Measurements from ENCODE around the gene WDR48. TPM values are rescaled to one million over a fixed set of nuclear protein-coding genes. Genes with fewer than 3 reads are reported as not detected.

WDR48 gene
- total and polyA plus RNA-seq, 2 experiments from 2014 or later: 27.2 to 54.3 TPM

DNA sequence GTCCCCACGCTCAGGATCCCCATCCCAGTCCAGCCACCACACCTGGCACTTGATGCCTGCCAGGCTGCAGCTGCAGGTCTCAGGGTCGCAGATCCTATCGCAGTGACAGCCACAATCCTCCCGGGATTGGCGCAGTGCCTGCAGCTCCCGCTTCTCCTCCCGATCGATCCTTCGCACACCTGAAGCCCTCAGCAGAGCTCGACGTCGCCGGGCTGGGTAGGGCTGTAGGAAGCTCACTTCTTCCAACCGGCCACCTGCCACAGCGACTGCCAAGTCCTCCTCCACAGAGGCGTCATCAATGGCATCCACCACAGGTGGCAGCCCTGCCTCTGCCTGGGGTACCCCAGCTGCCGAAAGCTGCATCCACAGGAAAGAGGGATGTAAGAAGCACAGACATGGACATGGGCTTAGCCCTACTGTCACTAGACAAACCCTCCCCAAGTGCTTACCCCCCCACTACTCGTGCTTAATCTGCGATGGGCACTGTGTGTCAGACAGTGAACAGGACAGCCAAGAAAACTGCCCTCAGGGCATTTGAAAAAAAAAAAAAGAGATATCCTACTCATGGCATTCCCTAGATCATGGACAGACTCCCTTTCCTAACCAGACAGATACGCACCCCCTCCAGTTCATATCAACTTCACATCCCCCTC, 92.4 kb downstream of the WDR48 start:
- no peak overlapping the region for H2AFZ ChIP-seq
- no peaks in the 10 kb centered on the region for H3K27me3 ChIP-seq (ENCODE audit: insufficient read depth)
- peaks cover 36% of the 10 kb centered on the region for H3K4me1 Mint-ChIP-seq
- H3K4me3 Mint-ChIP-seq: no peak overlapping the region
- no peak for ATAC-seq
- H3K27me3 Mint-ChIP-seq (ENCODE audit: insufficient read depth, low read depth, poor library complexity): peaks cover 15% of the 10 kb centered on the region
- H3K4me1 ChIP-seq (ENCODE audit: insufficient read depth): peaks cover 27% of the 10 kb centered on the region
- no peak overlapping the region for H3K4me2 ChIP-seq
- H3K27ac Mint-ChIP-seq: no peak overlapping the region
- H4K20me1 ChIP-seq (replicated peaks; ENCODE audit: insufficient read depth): peaks cover 7% of the 10 kb centered on the region
- no peak overlapping the region for H3K4me3 ChIP-seq
- TF ChIP-seq POLR2AphosphoS5 (IDR thresholded peaks at IDR 0.05; ENCODE audit: low read depth) (no peak), ZNF114 (CRISPR knock-in tag; IDR thresholded peaks at IDR 0.05) (no peak), REST (IDR thresholded peaks at IDR 0.05; ENCODE audit: unreplicated experiment) (no peak), STAT1 (IDR thresholded peaks at IDR 0.05; ENCODE audit: unreplicated experiment) (no peak), ZNF331 (CRISPR knock-in tag; IDR thresholded peaks at IDR 0.05; ENCODE audit: low read depth) (no peak), CREB1 (CRISPR knock-in tag; IDR thresholded peaks at IDR 0.05; ENCODE audit: low read depth) (no peak), EZH2phosphoT487 (IDR thresholded peaks at IDR 0.05; ENCODE audit: unreplicated experiment) (no peak), NANOG (IDR thresholded peaks at IDR 0.05; ENCODE audit: borderline replicate concordance) (no peak), EZH2 (IDR thresholded peaks at IDR 0.05; ENCODE audit: low read depth, unreplicated experiment) (no peak), JUNB (IDR thresholded peaks at IDR 0.05; ENCODE audit: unreplicated experiment) (no peak)
- TF ChIP-seq, protein P1, sequence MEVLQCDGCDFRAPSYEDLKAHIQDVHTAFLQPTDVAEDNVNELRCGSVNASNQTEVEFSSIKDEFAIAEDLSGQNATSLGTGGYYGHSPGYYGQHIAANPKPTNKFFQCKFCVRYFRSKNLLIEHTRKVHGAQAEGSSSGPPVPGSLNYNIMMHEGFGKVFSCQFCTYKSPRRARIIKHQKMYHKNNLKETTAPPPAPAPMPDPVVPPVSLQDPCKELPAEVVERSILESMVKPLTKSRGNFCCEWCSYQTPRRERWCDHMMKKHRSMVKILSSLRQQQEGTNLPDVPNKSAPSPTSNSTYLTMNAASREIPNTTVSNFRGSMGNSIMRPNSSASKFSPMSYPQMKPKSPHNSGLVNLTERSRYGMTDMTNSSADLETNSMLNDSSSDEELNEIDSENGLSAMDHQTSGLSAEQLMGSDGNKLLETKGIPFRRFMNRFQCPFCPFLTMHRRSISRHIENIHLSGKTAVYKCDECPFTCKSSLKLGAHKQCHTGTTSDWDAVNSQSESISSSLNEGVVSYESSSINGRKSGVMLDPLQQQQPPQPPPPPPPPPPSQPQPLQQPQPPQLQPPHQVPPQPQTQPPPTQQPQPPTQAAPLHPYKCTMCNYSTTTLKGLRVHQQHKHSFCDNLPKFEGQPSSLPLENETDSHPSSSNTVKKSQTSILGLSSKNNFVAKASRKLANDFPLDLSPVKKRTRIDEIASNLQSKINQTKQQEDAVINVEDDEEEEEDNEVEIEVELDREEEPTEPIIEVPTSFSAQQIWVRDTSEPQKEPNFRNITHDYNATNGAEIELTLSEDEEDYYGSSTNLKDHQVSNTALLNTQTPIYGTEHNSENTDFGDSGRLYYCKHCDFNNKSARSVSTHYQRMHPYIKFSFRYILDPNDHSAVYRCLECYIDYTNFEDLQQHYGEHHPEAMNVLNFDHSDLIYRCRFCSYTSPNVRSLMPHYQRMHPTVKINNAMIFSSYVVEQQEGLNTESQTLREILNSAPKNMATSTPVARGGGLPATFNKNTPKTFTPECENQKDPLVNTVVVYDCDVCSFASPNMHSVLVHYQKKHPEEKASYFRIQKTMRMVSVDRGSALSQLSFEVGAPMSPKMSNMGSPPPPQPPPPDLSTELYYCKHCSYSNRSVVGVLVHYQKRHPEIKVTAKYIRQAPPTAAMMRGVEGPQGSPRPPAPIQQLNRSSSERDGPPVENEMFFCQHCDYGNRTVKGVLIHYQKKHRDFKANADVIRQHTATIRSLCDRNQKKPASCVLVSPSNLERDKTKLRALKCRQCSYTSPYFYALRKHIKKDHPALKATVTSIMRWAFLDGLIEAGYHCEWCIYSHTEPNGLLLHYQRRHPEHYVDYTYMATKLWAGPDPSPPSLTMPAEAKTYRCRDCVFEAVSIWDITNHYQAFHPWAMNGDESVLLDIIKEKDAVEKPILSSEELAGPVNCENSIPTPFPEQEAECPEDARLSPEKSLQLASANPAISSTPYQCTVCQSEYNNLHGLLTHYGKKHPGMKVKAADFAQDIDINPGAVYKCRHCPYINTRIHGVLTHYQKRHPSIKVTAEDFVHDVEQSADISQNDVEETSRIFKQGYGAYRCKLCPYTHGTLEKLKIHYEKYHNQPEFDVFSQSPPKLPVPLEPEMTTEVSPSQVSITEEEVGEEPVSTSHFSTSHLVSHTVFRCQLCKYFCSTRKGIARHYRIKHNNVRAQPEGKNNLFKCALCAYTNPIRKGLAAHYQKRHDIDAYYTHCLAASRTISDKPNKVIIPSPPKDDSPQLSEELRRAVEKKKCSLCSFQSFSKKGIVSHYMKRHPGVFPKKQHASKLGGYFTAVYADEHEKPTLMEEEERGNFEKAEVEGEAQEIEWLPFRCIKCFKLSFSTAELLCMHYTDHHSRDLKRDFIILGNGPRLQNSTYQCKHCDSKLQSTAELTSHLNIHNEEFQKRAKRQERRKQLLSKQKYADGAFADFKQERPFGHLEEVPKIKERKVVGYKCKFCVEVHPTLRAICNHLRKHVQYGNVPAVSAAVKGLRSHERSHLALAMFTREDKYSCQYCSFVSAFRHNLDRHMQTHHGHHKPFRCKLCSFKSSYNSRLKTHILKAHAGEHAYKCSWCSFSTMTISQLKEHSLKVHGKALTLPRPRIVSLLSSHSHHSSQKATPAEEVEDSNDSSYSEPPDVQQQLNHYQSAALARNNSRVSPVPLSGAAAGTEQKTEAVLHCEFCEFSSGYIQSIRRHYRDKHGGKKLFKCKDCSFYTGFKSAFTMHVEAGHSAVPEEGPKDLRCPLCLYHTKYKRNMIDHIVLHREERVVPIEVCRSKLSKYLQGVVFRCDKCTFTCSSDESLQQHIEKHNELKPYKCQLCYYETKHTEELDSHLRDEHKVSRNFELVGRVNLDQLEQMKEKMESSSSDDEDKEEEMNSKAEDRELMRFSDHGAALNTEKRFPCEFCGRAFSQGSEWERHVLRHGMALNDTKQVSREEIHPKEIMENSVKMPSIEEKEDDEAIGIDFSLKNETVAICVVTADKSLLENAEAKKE (CRISPR knock-in tag; IDR thresholded peaks at IDR 0.05): no peak
- TF ChIP-seq, protein P2, sequence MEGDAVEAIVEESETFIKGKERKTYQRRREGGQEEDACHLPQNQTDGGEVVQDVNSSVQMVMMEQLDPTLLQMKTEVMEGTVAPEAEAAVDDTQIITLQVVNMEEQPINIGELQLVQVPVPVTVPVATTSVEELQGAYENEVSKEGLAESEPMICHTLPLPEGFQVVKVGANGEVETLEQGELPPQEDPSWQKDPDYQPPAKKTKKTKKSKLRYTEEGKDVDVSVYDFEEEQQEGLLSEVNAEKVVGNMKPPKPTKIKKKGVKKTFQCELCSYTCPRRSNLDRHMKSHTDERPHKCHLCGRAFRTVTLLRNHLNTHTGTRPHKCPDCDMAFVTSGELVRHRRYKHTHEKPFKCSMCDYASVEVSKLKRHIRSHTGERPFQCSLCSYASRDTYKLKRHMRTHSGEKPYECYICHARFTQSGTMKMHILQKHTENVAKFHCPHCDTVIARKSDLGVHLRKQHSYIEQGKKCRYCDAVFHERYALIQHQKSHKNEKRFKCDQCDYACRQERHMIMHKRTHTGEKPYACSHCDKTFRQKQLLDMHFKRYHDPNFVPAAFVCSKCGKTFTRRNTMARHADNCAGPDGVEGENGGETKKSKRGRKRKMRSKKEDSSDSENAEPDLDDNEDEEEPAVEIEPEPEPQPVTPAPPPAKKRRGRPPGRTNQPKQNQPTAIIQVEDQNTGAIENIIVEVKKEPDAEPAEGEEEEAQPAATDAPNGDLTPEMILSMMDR (conservative IDR thresholded peaks at IDR 0.05; ENCODE audit: low read depth in 2 of 2): no peak
- TF ChIP-seq, protein P3, sequence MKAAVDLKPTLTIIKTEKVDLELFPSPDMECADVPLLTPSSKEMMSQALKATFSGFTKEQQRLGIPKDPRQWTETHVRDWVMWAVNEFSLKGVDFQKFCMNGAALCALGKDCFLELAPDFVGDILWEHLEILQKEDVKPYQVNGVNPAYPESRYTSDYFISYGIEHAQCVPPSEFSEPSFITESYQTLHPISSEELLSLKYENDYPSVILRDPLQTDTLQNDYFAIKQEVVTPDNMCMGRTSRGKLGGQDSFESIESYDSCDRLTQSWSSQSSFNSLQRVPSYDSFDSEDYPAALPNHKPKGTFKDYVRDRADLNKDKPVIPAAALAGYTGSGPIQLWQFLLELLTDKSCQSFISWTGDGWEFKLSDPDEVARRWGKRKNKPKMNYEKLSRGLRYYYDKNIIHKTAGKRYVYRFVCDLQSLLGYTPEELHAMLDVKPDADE (IDR thresholded peaks at IDR 0.05): no peak
- no peak for DNase-seq (ENCODE audit: low spot score)
- no peaks in the 10 kb centered on the region for H3F3A ChIP-seq (replicated peaks; ENCODE audit: low read depth)
- no peak overlapping the region for H3K27ac ChIP-seq (ENCODE audit: low read depth)
- H3K9me3 Mint-ChIP-seq: no peaks in the 10 kb centered on the region
- H3K79me2 ChIP-seq (replicated peaks; ENCODE audit: insufficient read depth): peaks cover 26% of the 10 kb centered on the region
- H3K36me3 ChIP-seq (ENCODE audit: insufficient read depth): peaks cover 17% of the 10 kb centered on the region; the same call in 1 of the 2 replicates
- H3K9me2 ChIP-seq (ENCODE audit: insufficient read depth): no peaks in the 10 kb centered on the region
- peaks cover 42% of the 10 kb centered on the region for H3K36me3 Mint-ChIP-seq (ENCODE audit: low read depth)

All from GM23338 (cell line).